VCaP (cell line): ENCODE results near the gene AFAP1.

Source experiments
- H3K27ac ChIP-seq: fragments of 450-650 bp; 2 replicates; pipeline ENCODE4 v1.5.1; 2017
- CTCF ChIP-seq: fragments of 450-650 bp; conservative IDR thresholded peaks from 2 replicates; pipeline ENCODE4 v1.5.1; 2017; ENCODE audit warnings: mild to moderate bottlenecking, moderate library complexity

AFAP1 gene

GRCh38 chr4:7967501-7968261 is 28.0 kb upstream of the AFAP1 start:
- no peak for TF ChIP-seq CTCF
- H3K27ac ChIP-seq: no peak overlapping the region

- no peak overlapping the region for H3K27ac ChIP-seq
- TF ChIP-seq CTCF: no peak
These were observed 27.4 kb upstream of the AFAP1 start for GRCh38 chr4:7967063-7967440.

- TF ChIP-seq CTCF: no peak
- no peak overlapping the region for H3K27ac ChIP-seq
These were observed 26.8 kb upstream of the AFAP1 start for GRCh38 chr4:7966281-7967062.

GRCh38 chr4:7964890-7965662 is 25.4 kb upstream of the AFAP1 start:
- H3K27ac ChIP-seq: no peak overlapping the region
- TF ChIP-seq CTCF: no peak

- TF ChIP-seq CTCF: no peak
- no peak overlapping the region for H3K27ac ChIP-seq
These were observed 24.8 kb upstream of the AFAP1 start for GRCh38 chr4:7964459-7964858.

- no peak overlapping the region for H3K27ac ChIP-seq
- no peak for TF ChIP-seq CTCF
These were observed 24.0 kb upstream of the AFAP1 start for GRCh38 chr4:7963691-7964090.
